HG03432 (cell line): ENCODE measurements around the gene IYD.

Experiments used
- ATAC-seq: cut with Tn5 transposase; IDR thresholded peaks from one replicate; pipeline ENCODE4 v1.9.1; 2021; ENCODE audit warnings: mild to moderate bottlenecking, moderate library complexity; ENCODE audit not compliant: unreplicated experiment

Gene IYD

DNA sequence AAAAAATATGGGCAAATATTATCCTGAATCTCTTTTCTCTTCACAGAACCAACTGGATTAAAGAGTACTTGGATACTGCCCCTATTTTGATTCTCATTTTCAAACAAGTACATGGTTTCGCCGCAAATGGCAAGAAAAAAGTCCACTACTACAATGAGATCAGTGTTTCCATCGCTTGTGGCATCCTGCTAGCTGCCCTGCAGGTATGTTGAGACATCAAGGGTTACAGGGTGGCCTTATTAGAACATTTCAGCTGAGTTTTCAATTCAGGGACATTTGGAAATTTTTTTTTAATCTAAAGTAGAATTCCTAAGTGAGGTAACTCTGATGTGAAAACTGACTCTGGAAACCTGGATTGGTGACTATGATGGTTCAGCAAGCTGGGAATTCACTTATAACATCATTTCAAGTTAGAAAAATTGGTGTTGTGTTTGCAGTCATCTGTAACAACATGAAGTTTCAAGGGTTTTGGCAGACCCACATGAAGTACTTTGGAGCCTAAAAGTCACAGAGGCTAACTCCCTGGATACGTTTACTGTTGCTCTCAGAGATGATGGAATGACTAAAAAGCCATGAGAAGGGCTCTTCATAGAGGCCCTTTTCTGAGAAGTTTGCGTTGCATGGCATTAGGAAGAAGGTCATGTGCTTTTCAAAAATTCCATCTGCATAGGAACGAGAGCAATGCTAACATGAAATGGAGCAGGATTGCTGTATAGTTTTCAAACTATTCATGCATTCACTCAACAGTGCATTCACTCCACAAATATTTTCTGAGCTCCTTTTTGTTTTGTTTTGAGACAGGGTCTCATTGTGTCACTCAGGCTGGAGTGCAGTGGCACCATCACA is 25.5 kb downstream of the IYD start:
- ATAC-seq, result no peak

DNA sequence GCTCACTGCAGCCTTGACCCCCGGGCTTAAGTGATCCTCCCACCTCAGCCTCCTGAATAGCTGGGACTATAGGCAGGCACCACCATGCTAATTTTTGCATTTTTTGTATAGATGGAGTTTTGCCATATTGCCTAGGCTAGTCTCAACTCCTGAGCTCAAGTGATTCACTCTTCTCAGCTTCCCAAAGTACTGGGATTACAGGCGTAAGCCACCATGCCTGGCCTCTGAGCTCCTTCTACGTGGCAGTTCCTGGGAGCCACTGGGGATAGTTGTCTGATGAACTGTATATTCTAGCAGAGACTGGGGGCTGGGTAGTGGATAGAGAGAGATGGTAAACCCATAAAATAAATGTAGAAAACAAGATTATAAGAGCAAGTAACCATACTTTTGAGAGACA is 26.1 kb downstream of the IYD start:
- no peak for ATAC-seq

DNA sequence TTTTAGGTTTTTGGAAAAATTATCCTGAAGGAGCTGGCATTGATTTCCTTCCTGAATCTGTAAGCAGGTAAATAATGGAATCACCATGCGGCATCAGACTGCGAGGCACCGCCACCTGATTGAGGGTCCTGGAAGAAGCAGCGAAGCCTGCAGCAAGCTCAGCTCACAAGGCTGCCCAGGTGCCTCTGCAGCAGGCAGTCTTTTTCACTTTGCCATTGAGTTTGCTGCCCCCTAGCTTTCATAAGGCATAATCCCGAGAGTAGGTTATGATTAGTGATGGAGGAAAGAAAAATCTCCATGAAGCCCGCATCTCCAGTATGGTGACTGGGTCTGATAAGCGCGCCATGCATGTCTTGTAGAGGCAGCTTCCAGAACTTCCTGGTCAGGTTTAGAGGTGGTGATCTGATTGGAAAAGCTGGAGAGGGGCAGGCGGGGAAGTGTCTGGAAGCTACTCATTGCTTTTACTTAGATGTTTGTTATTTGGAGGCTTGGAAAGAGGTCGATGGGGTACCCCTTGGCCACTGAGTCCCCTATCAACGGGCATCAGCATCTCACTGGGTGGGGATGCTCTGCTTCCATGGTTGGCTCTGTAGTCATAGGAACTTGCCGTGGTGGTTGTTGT is 26.7 kb downstream of the IYD start:
- ATAC-seq, result peak; percentile 69

DNA sequence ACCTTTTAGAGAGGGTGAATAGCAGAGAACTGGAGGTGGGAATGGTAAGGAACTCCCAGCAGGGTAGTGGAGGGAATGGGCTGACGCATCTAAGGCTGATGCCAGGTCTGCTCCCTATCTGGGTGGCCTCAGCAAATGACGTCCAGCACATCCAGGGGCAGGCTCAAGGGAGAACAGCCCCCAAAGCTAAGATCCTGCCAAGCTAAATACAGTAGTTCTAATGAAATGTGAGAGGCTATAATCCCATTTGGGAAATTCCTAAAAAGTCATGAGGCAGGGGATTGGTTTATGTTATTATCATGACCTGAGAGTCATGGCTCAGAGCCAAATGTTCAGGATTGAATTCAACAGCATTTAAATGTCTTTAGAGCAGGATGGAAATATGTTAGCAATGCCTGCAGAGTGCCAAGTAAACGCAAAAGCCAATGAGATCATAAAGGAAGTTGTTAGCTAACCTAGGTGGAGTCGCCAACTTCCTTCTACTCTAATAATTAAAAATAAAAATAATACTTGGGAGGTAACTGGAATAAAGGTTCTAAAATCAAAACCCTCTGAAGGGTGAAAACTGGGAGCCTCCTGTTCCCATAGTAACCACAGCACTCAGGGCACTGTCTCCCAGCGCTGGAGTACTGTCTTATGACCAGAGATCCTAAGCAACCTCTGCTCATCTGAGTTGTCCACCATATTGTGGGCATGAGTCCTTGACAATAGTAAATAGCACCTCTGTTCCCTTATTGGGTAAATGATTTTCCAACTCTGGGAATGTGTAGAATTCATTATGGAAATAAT is 34.8 kb downstream of the IYD start:
- ATAC-seq, result no peak

DNA sequence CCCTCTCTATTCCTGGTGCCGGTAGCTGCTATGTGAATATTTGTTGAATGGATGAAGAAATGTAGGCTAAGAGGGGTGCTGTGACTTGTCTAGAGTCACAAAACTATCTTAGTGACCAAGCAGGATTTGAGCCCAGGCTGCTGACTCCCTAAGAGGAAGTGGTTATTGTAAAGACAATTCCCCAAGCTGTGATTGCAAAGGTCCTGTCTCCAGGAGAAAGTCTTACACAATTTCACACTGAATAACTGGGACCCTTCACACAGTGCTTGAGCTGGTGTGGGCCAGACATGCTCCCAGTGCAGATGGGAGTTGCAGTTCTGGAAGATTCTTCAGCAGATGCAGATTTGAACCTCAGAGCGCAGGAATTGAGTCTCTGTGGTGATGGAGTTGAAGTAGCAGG is 38.1 kb downstream of the IYD start:
- no peak for ATAC-seq

DNA sequence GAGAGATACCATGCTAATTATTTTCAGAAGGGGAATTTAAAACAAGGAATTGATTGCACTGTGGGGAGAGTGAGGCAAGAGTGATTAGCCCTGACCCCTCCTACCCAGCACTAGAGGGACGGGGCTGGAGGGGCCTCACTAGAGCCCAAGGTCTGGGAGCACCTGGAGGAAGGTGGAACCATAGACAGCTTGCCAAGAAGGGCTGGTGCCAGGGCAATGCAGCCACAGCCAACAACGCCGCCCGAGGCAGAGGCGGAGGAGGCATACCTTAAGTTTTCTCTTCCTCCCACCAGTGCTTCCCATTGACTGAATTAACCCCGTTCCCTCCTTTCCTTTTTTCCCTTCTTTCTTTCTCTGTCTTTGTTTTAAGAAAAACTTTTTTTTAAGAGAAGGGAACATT is 40.0 kb downstream of the IYD start:
- no peak for ATAC-seq

DNA sequence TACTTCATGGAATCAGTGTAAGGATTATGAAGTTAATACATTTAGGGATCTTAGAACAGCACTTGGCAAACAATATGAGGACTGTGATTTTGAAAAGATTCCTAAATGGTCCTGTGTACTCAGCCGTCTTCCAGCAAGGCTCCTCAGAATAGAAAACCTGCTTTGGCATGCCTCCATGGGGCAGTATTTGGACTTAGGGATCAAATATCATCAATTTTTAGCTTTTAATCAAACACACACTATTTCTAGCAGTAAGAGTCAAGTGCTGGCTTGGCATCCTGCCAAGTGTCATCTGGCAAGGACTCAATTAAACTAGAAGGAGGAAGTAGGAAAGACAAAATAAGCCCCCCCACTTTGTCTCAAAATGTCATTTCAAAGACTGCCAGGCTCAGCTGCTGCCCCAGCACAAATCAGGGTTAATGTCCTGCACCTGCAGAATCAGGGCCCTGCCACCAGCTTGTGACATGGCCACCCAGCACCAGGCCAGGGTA is 40.8 kb downstream of the IYD start:
- no peak for ATAC-seq

DNA sequence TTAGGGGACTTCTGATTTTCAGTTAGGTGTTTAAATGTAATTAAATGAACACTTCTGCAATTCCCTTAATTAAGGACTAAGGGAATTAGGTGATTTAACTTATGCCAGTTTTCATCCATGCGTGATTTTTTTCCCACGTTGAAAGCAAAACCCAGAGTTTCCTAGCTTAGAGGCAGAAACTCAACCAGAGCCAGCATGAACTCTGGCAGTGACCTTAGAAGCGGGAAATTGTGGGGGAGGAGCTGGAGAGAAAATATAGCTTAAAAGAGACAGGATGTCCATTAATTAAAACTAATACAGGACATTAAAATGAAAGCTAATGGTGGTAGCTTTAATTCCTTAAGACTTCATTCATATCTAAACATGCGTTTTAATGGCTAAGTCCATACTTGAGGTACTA is 41.6 kb downstream of the IYD start:
- no peak for ATAC-seq

DNA sequence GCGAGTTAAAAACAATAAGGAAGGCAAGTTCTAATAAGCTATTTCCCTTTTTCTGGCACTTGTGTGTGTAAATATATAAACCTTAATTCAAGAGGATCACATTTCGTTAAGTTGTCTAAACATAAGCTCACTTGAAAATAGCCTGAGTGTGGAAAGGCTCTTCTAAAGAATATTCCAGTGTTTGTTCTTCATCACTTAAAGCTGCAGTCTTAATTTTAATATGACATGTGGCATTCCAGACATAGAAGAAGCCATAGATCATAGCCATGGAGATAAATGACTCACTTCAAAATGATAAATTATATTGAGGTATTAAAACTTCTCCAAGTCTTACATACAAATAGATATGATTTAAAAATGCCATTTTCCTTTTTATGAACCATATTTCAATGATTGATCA is 42.1 kb downstream of the IYD start:
- ATAC-seq, result no peak

DNA sequence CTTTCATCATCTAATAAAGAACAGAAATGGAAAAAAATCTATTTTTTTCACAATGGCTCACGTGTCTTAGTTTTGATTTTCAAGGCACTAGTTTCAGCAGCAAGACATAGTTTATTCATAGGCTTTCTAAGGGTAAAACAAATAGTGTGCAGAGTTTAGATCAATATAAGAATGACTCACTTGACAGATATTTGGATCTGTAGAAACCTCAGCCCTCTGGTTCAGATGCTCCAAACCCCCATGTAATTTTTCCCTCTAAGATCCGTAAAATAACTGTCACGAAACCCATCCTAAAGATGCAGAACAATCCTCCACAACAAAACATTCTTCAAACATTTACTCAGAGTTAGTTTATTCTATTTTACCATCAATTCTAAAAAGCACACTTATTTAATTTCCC is 43.4 kb downstream of the IYD start:
- no peak for ATAC-seq

DNA sequence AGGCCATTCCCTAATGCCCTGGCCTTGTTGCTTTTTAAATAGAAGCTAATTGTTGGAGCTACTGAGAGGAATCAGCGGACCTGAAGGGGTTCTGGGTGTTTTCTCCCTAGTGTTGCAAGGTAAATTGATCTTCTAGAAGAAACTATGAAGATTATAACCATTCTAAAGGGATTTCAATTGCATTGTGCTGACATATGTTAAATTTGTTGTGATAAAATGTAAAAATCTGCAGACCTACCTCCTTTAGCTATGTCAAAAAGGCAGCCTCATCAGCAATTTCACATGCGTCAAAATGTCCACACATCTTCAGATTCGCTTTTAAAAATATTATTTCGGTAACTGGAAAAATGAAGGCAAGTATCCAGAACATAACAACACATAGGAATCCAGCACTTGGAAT is 44.4 kb downstream of the IYD start:
- no peak for ATAC-seq

DNA sequence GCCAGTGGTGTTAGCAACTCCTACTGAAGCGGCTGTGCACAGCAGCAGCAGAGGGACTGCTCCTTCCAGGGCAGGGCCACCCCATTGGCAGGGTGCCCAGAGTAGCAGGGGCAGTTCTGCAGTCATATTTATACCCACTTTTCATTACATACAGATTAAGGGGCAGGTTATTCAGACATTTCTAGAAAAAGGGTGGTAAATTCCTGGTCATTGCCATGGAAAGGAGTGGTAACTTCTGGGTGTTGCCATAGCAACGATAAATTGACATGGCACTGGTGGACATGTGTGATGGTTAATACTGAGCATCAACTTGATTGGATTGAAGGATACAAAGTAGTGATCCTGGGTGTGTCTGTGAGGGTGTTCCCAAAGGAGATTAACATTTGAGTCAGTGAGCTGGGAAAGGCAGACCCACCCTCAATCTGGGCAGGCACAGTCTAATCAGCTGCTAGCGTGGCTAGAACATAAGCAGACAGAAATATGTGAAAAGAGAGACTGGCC is 45.0 kb downstream of the IYD start:
- no peak for ATAC-seq

DNA sequence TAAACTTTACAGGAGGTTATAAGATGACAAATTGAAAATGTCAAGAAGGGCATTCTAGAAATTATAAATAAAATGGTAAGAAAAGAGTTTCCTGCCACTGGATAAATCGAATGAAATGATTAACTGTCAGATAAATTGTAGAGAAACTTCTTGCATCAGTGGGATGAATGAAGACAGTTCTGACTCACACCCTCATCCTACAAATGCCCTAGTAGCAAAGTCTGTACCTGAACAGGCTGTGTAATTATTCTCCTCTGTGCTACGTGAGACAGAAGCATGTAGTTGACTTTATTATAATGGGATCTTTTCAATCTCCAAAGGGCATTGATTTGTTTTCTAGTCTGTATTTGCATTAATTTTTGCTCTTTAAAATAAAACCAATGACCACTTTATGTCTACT is 47.3 kb downstream of the IYD start:
- no peak for ATAC-seq

DNA sequence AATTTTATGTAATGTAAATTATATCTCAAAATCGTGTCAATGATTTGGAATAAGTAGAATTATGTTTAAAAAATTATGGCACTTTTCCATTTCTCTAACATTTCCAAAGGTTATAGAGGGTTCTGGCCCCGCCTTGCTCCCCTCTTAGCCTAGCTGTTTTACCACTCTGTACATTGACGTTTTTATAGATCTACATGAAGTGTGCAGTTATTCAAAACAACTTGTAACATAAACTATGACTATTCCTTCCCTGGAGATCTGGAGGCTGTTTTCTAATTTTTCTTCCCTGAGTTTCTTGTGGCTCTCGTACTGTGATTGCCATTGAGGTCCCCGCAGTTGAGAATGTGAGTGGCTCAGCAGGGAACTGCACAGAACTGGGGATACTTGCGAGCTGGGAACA is 48.4 kb downstream of the IYD start:
- ATAC-seq, result no peak

DNA sequence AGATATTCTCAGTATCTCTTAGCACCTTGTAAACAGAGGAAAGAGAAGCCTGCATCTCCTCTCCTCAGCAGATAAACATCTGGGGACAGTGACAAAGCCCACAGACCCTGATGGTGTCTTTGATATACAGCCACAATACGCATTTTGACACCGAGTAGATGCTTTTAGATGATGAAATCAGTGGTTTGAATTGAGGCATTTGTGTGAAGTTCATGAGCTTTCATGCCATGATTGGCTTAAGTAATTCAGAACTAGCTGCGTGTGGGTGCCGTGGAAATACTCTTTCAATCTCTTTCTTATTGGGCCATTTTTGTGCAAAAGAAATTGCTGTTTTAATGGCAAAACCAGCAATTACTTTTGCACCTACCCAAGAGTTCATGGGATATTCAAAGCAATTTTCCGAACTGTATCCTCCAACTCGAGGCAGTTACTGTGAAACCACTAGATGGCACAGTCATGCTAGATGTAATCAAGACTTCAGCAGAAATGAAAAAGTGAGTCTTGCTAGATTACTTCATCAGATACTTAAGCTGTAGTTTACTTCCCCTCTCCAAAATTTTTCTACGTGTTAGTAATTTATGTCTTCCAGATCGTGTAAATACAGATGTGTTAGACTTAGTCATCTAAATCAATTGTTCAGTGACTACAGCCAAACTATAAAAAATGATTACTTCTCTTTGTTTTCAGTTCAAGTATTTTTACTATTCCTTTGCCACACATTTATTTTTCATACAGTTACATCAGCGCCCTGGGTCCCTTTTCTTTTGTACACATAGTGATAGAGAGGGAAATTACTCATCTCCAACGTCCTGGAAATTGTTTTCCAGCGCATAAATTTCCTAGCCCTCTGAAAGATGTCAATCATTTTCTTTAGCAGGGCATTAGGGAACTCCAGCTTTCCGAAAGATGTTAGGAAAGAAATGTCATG is 49.4 kb downstream of the IYD start:
- peak; percentile 87 for ATAC-seq

DNA sequence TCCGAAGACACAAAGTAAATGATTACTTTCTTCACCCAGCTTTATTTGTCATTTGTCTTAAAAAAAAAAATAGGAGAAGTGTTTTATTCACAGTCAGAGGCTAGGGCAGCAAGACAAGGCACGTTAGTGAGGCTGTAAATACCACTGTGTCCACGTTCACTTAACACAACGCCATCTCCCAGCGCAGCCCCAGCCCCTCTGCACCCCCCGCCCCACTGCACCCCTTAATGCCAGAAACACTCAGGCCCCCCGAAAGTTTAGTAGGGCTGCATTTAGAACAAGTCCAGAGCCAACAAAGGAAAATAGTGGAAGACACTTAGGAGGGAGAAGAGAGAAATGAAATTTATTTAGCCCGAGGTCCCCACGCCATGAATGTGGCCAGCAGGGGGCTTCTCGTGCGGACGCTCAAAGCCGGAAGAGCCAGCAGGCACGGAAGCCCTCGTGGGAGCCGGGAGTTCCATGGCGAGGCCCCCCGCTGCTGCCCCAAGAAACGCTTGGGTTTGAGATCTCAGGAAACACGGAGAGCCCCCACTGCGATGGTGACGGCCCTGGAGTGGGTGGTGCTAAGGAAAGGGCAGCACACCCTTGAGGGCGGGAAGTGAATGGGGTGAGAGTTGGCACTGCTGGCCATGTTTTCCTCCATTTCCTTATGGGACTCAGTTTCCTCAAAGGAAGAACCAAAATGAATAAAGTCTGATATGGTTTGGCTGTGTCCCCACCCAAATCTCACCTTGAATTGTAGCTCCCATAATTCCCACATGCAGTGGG is 50.2 kb downstream of the IYD start:
- ATAC-seq, result peak; percentile 62

DNA sequence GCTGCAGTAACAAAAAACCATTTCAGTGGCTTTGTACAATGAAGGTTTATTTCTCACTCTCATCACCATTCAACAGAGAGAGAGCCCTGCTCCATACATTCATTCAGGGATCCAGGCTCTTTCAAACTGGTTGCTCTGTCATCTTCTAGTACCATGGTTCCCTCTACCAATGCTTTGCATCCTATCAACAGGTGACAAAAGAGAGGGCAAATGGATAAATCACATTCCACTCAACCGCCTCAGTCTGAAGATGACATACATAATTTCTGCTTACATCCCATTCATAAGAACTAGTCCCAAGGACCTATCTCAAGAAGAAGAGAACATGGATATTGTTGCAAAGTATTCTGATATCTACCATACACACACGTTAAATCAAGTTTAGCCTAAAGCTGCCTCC is 51.6 kb downstream of the IYD start:
- ATAC-seq, result no peak

DNA sequence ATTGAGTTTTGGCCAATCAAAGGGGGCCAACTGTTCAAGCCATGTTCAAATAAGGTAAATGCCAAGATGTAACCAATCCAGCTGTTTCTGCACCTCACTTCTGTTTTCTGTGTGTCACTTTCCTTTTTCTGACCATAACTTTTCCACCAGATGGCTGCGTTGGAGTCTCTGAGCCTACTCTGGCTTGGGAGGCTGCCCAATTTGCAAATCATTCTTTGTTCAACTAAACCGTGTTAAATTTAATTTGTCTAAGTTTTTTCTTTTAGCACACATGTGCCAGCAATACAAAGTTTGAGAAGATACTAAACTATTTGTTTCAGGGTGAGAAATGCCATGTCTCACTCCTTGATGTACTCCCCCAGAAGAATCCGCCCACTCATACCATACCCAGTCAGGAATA is 52.1 kb downstream of the IYD start:
- no peak for ATAC-seq

DNA sequence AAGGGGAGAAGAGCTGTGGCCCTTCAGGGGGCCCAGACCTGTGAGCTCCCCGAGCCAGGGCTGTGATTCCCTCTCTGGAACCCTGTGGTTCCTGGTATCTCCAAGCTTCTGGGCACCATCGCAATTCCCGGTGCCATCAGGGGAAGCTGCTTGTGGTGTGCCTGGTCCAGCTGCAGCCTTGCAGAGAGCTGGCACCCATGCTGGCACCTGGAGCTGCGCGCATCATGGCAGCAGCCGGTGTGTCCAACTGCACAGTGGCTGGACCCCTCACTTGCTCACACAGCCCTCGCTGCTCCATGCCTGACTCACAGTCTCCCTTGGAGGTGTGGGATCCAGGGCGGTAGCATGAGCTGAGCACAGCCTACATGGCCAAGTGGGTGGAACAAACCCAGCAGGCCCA is 56.7 kb downstream of the IYD start:
- ATAC-seq, result no peak

DNA sequence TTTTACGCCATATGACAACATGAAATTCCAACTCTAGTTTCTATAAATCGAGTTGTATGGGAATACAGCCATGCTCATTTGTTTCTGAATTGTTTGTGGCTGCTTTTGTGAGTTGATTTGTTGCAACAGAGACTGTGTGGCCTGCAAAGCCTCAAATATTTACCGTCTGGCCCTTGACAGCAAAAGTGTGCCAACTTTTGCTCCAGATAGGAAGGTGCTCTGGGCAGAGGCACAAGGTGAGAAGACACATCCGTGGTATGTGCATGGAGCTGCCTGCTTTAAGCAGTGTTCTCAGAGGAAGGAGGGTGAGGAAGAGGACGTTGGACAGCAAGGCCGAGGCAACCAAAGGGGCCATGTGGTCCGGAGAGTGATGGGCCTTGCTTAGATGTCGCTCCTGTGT is 57.4 kb downstream of the IYD start:
- no peak for ATAC-seq
